HG03469 (cell line): Measurements from ENCODE around the gene ATP2C2.

Experiments
- ATAC-seq: cut with Tn5 transposase; IDR thresholded peaks from one replicate; pipeline ENCODE4 v1.9.1; 2021; ENCODE audit warnings: mild to moderate bottlenecking, moderate library complexity, moderate number of reproducible peaks; ENCODE audit not compliant: unreplicated experiment

The ATP2C2 gene

GRCh38 chr16:84508502-84508901, 140.2 kb downstream of the ATP2C2 start:
- ATAC-seq = no peak

- no peak for ATAC-seq
Measured at GRCh38 chr16:84509032-84509950, 141.0 kb downstream of the ATP2C2 start.

- ATAC-seq = no peak
Measured at GRCh38 chr16:84511180-84511800, 143.0 kb downstream of the ATP2C2 start.

GRCh38 chr16:84511831-84512230, 143.5 kb downstream of the ATP2C2 start:
- no peak for ATAC-seq

GRCh38 chr16:84513123-84513522, 144.8 kb downstream of the ATP2C2 start:
- ATAC-seq = no peak

GRCh38 chr16:84513666-84514065, 145.3 kb downstream of the ATP2C2 start:
- ATAC-seq = no peak
